ENCODE data around the gene NECTIN1. TPM values are rescaled to one million over a fixed set of nuclear protein-coding genes. Genes with fewer than 3 reads are reported as not detected.

The NECTIN1 gene
- total and polyA plus RNA-seq, 2 of the 13 experiments (the other 11 are each of a cell fraction or from before 2014, with no cell fraction given) = 3.9 to 7.3 TPM

DNA sequence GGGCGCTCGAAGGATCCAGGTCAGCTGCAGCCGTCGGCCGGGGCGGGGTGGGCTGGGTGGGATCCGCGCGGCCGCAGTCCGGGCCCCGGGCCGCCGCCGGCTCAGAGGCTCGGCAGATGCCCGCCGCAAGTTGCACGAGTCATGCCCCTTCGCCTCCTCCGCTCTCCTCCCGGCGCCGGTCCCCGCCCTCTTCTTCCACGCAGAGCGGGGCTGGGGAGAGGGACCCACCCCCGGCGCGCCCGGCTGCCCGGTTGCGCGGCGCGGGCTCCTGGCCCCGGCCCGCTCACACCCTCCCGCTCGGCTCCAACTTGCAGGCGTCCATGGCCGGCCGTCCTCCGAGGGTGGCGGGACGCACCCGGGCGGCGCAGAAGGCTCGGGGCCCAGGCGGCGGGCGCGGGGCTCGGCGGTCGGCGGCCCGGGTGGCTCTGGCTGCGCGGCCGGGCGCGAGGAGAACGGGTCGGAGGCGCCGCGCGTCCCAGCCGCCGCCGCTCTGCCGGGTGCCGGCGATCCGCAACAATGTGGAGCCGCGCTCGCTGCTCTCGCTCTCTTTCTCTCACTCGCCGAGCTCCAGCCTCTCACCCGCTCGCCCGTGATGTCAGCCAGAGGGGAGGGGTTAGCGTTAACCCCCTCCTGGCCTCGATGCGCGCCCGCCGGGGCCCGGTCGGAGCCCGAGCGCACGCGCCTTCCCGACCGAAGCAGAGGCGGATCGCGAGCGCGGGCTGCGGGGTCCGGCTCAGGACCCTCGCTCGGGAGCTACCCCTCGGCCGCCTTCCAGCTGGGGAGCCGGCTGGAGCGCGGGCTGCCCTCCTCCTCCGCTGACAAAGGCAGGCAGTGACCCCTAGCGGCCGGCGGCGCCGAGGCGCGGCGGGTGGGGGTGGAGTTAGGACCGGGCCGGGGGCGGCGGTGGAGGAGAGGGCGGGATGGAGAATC, at the start of gene NECTIN1 (continued):
- TF ChIP-seq, protein P1, sequence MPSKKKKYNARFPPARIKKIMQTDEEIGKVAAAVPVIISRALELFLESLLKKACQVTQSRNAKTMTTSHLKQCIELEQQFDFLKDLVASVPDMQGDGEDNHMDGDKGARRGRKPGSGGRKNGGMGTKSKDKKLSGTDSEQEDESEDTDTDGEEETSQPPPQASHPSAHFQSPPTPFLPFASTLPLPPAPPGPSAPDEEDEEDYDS (CRISPR knock-in tag; IDR thresholded peaks at IDR 0.05) = peak; percentile 36; the same call in 1 of the 2 replicates
- no peak for TF ChIP-seq ESRRA (CRISPR knock-in tag; IDR thresholded peaks at IDR 0.05; ENCODE audit: low read depth)
- TF ChIP-seq, protein P2, sequence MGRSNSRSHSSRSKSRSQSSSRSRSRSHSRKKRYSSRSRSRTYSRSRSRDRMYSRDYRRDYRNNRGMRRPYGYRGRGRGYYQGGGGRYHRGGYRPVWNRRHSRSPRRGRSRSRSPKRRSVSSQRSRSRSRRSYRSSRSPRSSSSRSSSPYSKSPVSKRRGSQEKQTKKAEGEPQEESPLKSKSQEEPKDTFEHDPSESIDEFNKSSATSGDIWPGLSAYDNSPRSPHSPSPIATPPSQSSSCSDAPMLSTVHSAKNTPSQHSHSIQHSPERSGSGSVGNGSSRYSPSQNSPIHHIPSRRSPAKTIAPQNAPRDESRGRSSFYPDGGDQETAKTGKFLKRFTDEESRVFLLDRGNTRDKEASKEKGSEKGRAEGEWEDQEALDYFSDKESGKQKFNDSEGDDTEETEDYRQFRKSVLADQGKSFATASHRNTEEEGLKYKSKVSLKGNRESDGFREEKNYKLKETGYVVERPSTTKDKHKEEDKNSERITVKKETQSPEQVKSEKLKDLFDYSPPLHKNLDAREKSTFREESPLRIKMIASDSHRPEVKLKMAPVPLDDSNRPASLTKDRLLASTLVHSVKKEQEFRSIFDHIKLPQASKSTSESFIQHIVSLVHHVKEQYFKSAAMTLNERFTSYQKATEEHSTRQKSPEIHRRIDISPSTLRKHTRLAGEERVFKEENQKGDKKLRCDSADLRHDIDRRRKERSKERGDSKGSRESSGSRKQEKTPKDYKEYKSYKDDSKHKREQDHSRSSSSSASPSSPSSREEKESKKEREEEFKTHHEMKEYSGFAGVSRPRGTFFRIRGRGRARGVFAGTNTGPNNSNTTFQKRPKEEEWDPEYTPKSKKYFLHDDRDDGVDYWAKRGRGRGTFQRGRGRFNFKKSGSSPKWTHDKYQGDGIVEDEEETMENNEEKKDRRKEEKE (IDR thresholded peaks at IDR 0.05) = no peak
- TF ChIP-seq ZNF263 (CRISPR knock-in tag; IDR thresholded peaks at IDR 0.05) = peak; percentile 44
- TF ChIP-seq, protein P3, sequence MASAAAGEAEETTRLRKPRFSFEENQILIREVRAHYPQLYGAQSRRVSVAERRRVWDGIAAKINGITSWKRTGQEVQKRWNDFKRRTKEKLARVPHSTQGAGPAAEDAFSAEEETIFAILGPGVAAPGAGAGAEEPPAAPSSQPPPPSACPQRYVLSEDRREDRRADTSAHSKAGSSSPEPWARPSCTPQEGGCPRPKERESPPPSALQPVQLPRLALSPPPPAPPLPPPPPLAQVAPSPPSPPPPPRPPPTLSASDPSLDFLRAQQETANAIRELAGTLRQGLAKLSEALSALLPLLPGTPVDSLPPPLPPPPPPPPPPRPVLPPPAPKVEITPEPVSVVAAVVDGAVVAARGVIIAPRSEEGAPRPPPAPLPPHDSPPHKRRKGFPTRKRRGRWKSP (CRISPR knock-in tag; IDR thresholded peaks at IDR 0.05) = peak; percentile 56; the same call in 1 of the 2 replicates
- no peak for TF ChIP-seq NFE2 (CRISPR knock-in tag; IDR thresholded peaks at IDR 0.05)
- no peak for TF ChIP-seq HMGA1 (CRISPR knock-in tag; conservative IDR thresholded peaks at IDR 0.05)
- no peak; the same call in 1 of the 2 replicates for TF ChIP-seq ZNF605 (CRISPR knock-in tag; IDR thresholded peaks at IDR 0.05)
- no peak for TF ChIP-seq ZNF205 (CRISPR knock-in tag; IDR thresholded peaks at IDR 0.05)
- peak; percentile 60 for TF ChIP-seq MED8 (CRISPR knock-in tag; IDR thresholded peaks at IDR 0.05; ENCODE audit: insufficient replicate concordance)
- no peak for TF ChIP-seq ZZZ3 (CRISPR knock-in tag; IDR thresholded peaks at IDR 0.05; ENCODE audit: borderline replicate concordance)
- peak; percentile 68; the same call in 1 of the 2 replicates for TF ChIP-seq GABPB1 (CRISPR knock-in tag; IDR thresholded peaks at IDR 0.05)
- no peak for TF ChIP-seq ZNF143 (CRISPR knock-in tag; IDR thresholded peaks at IDR 0.05)
- TF ChIP-seq, protein P4, sequence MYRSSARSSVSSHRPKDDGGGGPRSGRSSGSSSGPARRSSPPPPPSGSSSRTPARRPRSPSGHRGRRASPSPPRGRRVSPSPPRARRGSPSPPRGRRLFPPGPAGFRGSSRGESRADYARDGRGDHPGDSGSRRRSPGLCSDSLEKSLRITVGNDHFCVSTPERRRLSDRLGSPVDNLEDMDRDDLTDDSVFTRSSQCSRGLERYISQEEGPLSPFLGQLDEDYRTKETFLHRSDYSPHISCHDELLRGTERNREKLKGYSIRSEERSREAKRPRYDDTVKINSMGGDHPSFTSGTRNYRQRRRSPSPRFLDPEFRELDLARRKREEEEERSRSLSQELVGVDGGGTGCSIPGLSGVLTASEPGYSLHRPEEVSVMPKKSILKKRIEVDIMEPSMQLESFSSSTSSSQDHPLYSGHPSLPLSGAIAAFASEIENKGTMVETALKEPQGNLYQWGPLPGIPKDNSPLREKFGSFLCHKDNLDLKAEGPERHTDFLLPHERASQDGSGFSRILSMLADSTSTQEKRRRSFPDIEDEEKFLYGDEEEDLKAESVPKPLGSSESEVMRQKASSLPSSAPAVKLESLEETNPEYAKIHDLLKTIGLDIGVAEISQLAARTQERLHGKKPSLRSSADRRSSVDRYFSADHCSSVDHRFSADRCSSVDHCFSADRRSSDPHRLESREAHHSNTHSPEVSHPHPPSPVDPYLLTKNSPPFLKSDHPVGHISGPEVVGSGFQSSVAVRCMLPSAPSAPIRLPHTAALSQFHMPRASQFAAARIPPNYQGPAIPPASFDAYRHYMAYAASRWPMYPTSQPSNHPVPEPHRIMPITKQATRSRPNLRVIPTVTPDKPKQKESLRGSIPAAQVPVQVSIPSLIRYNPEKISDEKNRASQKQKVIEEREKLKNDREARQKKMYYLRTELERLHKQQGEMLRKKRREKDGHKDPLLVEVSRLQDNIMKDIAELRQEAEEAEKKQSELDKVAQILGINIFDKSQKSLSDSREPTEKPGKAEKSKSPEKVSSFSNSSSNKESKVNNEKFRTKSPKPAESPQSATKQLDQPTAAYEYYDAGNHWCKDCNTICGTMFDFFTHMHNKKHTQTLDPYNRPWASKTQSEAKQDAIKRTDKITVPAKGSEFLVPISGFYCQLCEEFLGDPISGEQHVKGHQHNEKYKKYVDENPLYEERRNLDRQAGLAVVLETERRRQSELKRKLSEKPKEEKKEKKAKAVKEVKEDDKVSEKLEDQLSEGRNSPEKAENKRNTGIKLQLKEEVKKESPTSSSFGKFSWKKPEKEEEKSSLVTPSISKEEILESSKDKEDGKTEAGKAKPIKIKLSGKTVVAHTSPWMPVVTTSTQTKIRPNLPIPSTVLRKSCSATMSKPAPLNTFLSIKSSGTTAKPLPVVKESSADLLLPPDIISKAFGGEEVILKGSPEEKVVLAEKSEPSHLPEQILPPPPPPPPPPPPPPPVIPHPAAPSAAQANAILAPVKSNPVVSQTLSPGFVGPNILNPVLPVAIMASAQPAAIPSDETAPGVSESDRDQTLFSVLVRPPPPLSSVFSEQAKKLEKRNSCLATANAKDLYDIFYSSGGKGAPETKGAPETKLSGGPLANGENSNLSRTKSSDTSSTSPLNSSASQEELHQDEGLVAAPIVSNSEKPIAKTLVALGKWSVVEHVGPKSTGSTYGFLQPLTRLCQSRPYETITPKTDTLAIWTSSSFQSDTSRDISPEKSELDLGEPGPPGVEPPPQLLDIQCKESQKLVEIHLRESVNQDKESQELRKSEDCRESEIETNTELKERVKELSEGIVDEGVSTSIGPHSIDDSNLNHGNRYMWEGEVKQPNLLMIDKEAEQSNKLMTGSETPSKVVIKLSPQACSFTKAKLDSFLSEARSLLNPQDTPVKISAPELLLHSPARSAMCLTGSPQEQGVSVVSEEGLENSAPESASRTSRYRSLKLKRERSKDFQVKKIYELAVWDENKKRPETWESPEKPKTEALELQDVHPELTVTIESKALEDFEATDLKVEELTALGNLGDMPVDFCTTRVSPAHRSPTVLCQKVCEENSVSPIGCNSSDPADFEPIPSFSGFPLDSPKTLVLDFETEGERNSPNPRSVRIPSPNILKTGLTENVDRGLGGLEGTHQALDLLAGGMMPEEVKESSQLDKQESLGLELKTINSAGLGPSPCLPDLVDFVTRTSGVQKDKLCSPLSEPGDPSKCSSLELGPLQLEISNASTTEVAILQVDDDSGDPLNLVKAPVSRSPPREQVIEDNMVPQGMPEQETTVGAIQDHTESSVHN (CRISPR knock-in tag; IDR thresholded peaks at IDR 0.05) = no peak

Data from HepG2 (cell line).